Gastrocnemius medialis (tissue), 4 donors: Measurements from ENCODE around the gene RAD51B.

Experiments
- POLR2A ChIP-seq, 2 donors: fragments of 450-650 bp; IDR thresholded peaks; one replicate each; pipeline ENCODE4 v1.6.1; 2017; ENCODE audit warnings: antibody characterized with exemption in 2 of 2, mild to moderate bottlenecking in 2 of 2, moderate library complexity in 2 of 2
- TF ChIP-seq, protein P1 (sequence below), 5 experiments: fragments of 450-650 bp in 3 of 5; fragments of 200-600 bp in 2 of 5; sonication (generic) in 2 of 5; IDR thresholded peaks in 4 of 5; conservative IDR thresholded peaks in 1 of 5; 1 replicate in 4 of 5; 2 replicates in 1 of 5; pipeline ENCODE4 v1.5.1; 2016 to 2019; ENCODE audit warnings: antibody characterized with exemption in 5 of 5, mild to moderate bottlenecking in 3 of 5, moderate library complexity in 3 of 5

DNA sequence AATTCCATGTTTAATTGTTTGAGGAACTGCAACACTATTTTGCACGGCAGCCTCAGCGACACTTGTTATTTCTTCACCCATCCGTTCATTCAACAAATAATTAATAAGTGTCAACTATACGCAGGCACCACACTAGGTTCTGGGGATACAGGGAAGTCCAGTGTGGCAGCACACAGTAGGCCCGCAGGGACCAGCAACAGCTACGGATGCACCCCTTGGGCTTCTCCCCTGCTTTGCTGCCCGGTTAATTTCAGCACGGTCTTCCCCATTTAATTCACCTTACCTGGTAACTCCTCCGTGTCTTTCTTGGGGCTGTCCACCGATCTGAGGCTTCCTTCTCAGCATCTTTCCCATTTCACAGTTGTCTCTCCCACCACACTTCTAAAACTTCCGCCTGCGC lies 925.0 kb downstream of the RAD51B start:
- TF ChIP-seq, protein P1, sequence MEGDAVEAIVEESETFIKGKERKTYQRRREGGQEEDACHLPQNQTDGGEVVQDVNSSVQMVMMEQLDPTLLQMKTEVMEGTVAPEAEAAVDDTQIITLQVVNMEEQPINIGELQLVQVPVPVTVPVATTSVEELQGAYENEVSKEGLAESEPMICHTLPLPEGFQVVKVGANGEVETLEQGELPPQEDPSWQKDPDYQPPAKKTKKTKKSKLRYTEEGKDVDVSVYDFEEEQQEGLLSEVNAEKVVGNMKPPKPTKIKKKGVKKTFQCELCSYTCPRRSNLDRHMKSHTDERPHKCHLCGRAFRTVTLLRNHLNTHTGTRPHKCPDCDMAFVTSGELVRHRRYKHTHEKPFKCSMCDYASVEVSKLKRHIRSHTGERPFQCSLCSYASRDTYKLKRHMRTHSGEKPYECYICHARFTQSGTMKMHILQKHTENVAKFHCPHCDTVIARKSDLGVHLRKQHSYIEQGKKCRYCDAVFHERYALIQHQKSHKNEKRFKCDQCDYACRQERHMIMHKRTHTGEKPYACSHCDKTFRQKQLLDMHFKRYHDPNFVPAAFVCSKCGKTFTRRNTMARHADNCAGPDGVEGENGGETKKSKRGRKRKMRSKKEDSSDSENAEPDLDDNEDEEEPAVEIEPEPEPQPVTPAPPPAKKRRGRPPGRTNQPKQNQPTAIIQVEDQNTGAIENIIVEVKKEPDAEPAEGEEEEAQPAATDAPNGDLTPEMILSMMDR (IDR thresholded peaks at IDR 0.05 in 4 of 5, conservative IDR thresholded peaks at IDR 0.05 in 1 of 5) = no peak
- TF ChIP-seq POLR2A (IDR thresholded peaks at IDR 0.05) = no peak
